Lung (tissue), 12 donors: Measurements from ENCODE around the gene TGFBR1. TPM values are rescaled to one million over a fixed set of nuclear protein-coding genes. Genes with fewer than 3 reads are reported as not detected.

Experiments
- ATAC-seq: fragments of 200-7000 bp; cut with Tn5 transposase; one replicate; pipeline ENCODE4 v1.9.1; 2020; ENCODE audit warnings: moderate number of reproducible peaks; ENCODE audit not compliant: insufficient read depth, low FRiP score
- DNase-seq, 3 donors: peaks; one replicate each; pipeline ENCODE4 v3.0.0-alpha.2; 2013 to 2017
- H3K27ac ChIP-seq, 2 donors: one replicate each; pipeline ENCODE4 v1.5.1; 2013; ENCODE audit warnings: mild to moderate bottlenecking in 2 of 2, moderate library complexity in 2 of 2, control low read depth in 1 of 2, inconsistent platforms in 1 of 2, low read depth in 1 of 2, low read length in 1 of 2
- H3K27me3 ChIP-seq, 3 donors: one replicate each; pipeline ENCODE4 v1.5.1; 2013; ENCODE audit warnings: low read length in 2 of 3; ENCODE audit not compliant: control insufficient read depth in 3 of 3, insufficient read depth in 3 of 3
- H3K36me3 ChIP-seq, 4 donors: one replicate each; pipeline ENCODE4 v1.5.1; 2013; ENCODE audit warnings: low read length in 4 of 4, mild to moderate bottlenecking in 1 of 4, moderate library complexity in 1 of 4; ENCODE audit not compliant: control insufficient read depth in 4 of 4, insufficient read depth in 4 of 4
- H3K4me1 ChIP-seq, 5 donors: one replicate each; pipeline ENCODE4 v1.5.1; 2013; ENCODE audit warnings: low read length in 5 of 5, mild to moderate bottlenecking in 2 of 5, moderate library complexity in 1 of 5; ENCODE audit not compliant: control insufficient read depth in 5 of 5, insufficient read depth in 5 of 5
- H3K4me3 ChIP-seq: one replicate; pipeline ENCODE4 v1.5.1; 2013; ENCODE audit warnings: mild to moderate bottlenecking, control low read depth, moderate library complexity
- H3K9ac ChIP-seq, 2 donors: one replicate each; pipeline ENCODE4 v1.5.1; 2013; ENCODE audit warnings: low read length in 2 of 2, control low read depth in 1 of 2; ENCODE audit not compliant: insufficient read depth in 1 of 2
- H3K9me3 ChIP-seq, 4 donors: one replicate each; pipeline ENCODE4 v1.5.1; 2013; ENCODE audit warnings: low read length in 3 of 4, mild to moderate bottlenecking in 1 of 4, moderate library complexity in 1 of 4; ENCODE audit not compliant: control insufficient read depth in 4 of 4, insufficient read depth in 3 of 4
- CTCF ChIP-seq: IDR thresholded peaks from 2 replicates; pipeline ENCODE4 v1.5.1; 2012; ENCODE audit warnings: mild to moderate bottlenecking; ENCODE audit errors: control extremely low read depth, extremely low read depth
- WGBS, 2 donors: extraction: QIAGEN DNeasy Blood & Tissue Kit; methylation state at CpG; one replicate each; pipeline ENCODE4 v1.1.7; 2013; 5-methylcytosine and 5-hydroxymethylcytosine counted together
- polyA plus RNA-seq, 2 donors: library from polyadenylated mRNA; stranded (reverse); fragments of 200-250 nt; gene quantifications; one replicate each; pipeline ENCODE4 v1.2.1, GENCODE V29; 2013
- total RNA-seq, 2 donors: library from RNA; depleted of rRNA in 1 of 2; stranded (reverse); fragments of >200 nt in 1 of 2; gene quantifications; one replicate each; pipeline ENCODE4 v1.2.1, GENCODE V29; 2014 to 2021
- donor health status: control.
- donor health status: control.
- donor health status: Bipolar disorder and iron deficiency.
- donor health status: healthy.
- donor health status: DM: yes; HTN: yes; CAD: no.

TGFBR1 gene
- total and polyA plus RNA-seq, 4 donors, result 14.2 to 73.2 (median 28.9) TPM

DNA sequence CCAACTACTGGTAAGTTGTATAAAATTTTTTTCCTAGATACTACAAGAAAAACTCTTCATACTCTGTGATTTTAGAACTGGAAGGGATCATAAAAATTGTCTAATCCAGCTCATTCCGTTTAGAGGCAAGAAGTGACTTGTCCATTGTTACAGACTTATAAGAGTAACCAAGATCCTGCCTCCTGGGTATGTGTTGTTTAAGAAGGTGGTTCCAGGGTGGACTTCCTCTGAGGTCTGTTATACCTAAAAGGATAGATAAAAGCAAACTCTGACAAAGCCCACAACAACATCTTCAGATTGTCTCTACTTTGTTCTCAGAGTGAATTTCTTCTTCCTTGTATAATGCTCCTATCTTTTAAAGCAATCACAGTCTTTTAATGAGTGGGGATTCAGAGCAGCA is 24.2 kb downstream of the TGFBR1 start:
- 84 to 88% methylated on average over 1 of the region's 1 CpG for WGBS, 2 donors

GRCh38 chr9:99130069-99130468 is 25.2 kb downstream of the TGFBR1 start:
- H3K4me3 ChIP-seq, result no peak overlapping the region
- H3K36me3 ChIP-seq, result peaks cover 0 to 6% (median 0%) of the 10 kb centered on the region in 4 donors
- no peaks in the 10 kb centered on the region for H3K9me3 ChIP-seq
- peak overlapping the region in 1 of 2 donors; percentile 40 for H3K27ac ChIP-seq
- peaks cover 0 to 23% (median 0%) of the 10 kb centered on the region in 5 donors for H3K4me1 ChIP-seq
- DNase-seq, result no peak
- no peak for TF ChIP-seq CTCF
- H3K9ac ChIP-seq, result no peak overlapping the region
- 38 to 74% methylated on average over 3 of the region's 3 CpGs for WGBS, 2 donors
- no peaks in the 10 kb centered on the region for H3K27me3 ChIP-seq
- ATAC-seq, result no peak

More for the DNA sequence above, 24.2 kb downstream of the TGFBR1 start:
- H3K27ac ChIP-seq, result no peak overlapping the region
- H3K4me3 ChIP-seq, result no peak overlapping the region
- DNase-seq (no peak), ATAC-seq (no peak)
- H3K9me3 ChIP-seq, result no peaks in the 10 kb centered on the region
- TF ChIP-seq CTCF, result no peak
- H3K27me3 ChIP-seq, result no peaks in the 10 kb centered on the region
- H3K4me1 ChIP-seq, result peaks cover 0 to 23% (median 0%) of the 10 kb centered on the region in 5 donors
- peaks cover 0 to 6% (median 0%) of the 10 kb centered on the region in 4 donors for H3K36me3 ChIP-seq
- H3K9ac ChIP-seq, result no peak overlapping the region

- Histone ChIP-seq H3K4me3 (no peak overlapping the region), H3K27me3 (no peaks in the 10 kb centered on the region), H3K27ac (no peak overlapping the region), H3K9me3 (no peaks in the 10 kb centered on the region), H3K9ac (no peak overlapping the region), H3K36me3 (peaks cover 0 to 6% (median 0%) of the 10 kb centered on the region in 4 donors), H3K4me1 (peaks cover 0 to 3% (median 0%) of the 10 kb centered on the region in 5 donors)
- no peak for TF ChIP-seq CTCF
- 83 to 89% methylated on average over 2 of the region's 2 CpGs for WGBS, 2 donors
- ATAC-seq (no peak), DNase-seq (no peak)
These were observed 28.2 kb downstream of the TGFBR1 start for GRCh38 chr9:99133145-99133544.

DNA sequence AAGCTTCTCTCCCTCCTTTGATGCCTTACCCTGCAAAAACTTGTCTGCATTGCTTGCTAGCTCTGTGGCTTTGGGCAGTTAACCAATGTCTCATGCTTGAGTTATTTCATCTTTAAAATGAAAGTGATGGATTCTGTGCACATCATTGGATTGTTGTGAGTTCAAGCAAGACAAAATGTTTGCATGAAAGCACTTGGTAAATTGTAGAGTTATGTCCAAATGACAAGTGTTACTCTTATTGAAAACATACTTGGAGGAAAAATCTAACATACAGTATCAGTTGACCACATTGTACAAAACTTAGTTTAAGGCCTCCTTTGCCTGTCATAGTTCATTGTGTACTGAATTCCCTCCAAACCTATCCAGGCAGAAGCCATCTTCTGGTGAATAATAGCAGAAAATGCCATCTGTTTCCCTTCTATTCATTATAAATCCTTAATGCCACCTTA is 30.0 kb downstream of the TGFBR1 start:
- H3K4me3 ChIP-seq, result no peak overlapping the region
- H3K27ac ChIP-seq, result no peak overlapping the region
- no peaks in the 10 kb centered on the region for H3K9me3 ChIP-seq
- no peak for TF ChIP-seq CTCF
- DNase-seq, result no peak
- H3K4me1 ChIP-seq, result no peaks in the 10 kb centered on the region
- ATAC-seq, result no peak
- H3K36me3 ChIP-seq, result peaks cover 0 to 8% (median 1%) of the 10 kb centered on the region in 4 donors
- H3K9ac ChIP-seq, result no peak overlapping the region
- H3K27me3 ChIP-seq, result no peaks in the 10 kb centered on the region
